ENCODE measurements around the gene SLC25A51.

The SLC25A51 gene

DNA sequence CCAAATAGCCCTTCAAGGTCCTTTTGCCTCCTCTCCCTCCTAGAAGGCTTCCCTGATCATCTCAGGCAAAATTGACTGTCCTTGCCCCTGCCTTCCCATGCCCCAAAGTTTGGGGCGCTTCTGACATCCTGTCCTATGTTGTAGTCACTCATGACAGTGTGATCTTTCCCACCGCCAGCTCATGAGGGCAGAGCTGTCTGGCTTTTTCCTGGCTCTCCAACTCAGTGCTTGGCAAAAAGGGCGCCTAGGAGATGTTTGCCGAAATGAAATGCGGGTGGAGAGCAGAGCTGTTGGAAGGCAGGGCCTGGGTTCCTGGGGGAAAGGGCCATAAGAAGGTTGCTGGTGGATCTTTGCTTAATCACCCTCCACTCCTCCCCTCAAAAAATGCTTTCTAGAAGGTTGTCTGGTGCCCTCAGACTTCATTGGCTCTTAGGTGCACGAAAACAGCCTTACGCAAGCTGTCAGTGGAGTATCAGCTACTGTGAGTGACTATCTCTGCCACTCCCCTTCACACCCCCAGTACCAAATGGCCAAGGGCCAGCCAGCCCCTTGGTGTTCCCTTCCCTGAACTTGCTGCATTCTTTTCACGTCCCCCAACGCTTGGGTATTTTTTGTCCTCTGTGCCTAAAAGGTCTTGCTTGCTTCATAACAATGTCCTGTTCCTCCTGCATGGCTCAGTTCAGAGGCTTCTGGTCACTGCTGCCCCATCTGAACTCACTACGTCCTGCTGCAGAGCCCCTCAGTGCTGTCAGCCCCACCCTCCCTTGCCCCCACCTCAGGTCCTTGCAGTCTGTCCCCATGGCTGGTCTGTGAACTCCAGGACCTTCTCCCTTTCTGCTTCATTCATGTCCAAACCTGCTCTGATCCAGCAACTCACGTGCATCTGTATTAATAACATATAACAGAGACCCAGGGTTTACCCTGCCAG, 2.6 kb upstream of the SLC25A51 start:
- TF ChIP-seq CSDC2 (CRISPR knock-in tag; IDR thresholded peaks at IDR 0.05) (no peak), ZFP30 (CRISPR knock-in tag; IDR thresholded peaks at IDR 0.05) (no peak), SNAI2 (CRISPR knock-in tag; IDR thresholded peaks at IDR 0.05) (no peak), PPARA (CRISPR knock-in tag; IDR thresholded peaks at IDR 0.05; ENCODE audit: borderline replicate concordance) (no peak), TCF4 (CRISPR knock-in tag; IDR thresholded peaks at IDR 0.05; ENCODE audit: borderline replicate concordance) (no peak), ESRRG (CRISPR knock-in tag; IDR thresholded peaks at IDR 0.05) (no peak), ARNTL (CRISPR knock-in tag; IDR thresholded peaks at IDR 0.05; ENCODE audit: borderline replicate concordance, low read depth) (no peak), ZNF565 (CRISPR knock-in tag; conservative IDR thresholded peaks at IDR 0.05; ENCODE audit: low read depth) (no peak), ZNF8 (CRISPR knock-in tag; IDR thresholded peaks at IDR 0.05) (no peak), TOX (CRISPR knock-in tag; IDR thresholded peaks at IDR 0.05; ENCODE audit: borderline replicate concordance) (no peak), ZC3H10 (CRISPR knock-in tag; IDR thresholded peaks at IDR 0.05) (no peak), ISL1 (CRISPR knock-in tag; IDR thresholded peaks at IDR 0.05) (no peak), OSR1 (CRISPR knock-in tag; IDR thresholded peaks at IDR 0.05) (no peak)
- TF ChIP-seq, protein P1, sequence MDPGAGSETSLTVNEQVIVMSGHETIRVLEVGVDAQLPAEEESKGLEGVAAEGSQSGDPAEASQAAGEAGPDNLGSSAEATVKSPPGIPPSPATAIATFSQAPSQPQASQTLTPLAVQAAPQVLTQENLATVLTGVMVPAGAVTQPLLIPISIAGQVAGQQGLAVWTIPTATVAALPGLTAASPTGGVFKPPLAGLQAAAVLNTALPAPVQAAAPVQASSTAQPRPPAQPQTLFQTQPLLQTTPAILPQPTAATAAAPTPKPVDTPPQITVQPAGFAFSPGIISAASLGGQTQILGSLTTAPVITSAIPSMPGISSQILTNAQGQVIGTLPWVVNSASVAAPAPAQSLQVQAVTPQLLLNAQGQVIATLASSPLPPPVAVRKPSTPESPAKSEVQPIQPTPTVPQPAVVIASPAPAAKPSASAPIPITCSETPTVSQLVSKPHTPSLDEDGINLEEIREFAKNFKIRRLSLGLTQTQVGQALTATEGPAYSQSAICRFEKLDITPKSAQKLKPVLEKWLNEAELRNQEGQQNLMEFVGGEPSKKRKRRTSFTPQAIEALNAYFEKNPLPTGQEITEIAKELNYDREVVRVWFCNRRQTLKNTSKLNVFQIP (CRISPR knock-in tag; IDR thresholded peaks at IDR 0.05; ENCODE audit: borderline replicate concordance, low read depth) = no peak
- TF ChIP-seq, protein P2, sequence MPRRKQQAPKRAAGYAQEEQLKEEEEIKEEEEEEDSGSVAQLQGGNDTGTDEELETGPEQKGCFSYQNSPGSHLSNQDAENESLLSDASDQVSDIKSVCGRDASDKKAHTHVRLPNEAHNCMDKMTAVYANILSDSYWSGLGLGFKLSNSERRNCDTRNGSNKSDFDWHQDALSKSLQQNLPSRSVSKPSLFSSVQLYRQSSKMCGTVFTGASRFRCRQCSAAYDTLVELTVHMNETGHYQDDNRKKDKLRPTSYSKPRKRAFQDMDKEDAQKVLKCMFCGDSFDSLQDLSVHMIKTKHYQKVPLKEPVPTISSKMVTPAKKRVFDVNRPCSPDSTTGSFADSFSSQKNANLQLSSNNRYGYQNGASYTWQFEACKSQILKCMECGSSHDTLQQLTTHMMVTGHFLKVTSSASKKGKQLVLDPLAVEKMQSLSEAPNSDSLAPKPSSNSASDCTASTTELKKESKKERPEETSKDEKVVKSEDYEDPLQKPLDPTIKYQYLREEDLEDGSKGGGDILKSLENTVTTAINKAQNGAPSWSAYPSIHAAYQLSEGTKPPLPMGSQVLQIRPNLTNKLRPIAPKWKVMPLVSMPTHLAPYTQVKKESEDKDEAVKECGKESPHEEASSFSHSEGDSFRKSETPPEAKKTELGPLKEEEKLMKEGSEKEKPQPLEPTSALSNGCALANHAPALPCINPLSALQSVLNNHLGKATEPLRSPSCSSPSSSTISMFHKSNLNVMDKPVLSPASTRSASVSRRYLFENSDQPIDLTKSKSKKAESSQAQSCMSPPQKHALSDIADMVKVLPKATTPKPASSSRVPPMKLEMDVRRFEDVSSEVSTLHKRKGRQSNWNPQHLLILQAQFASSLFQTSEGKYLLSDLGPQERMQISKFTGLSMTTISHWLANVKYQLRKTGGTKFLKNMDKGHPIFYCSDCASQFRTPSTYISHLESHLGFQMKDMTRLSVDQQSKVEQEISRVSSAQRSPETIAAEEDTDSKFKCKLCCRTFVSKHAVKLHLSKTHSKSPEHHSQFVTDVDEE (CRISPR knock-in tag; IDR thresholded peaks at IDR 0.05) = no peak
- TF ChIP-seq, protein P3, sequence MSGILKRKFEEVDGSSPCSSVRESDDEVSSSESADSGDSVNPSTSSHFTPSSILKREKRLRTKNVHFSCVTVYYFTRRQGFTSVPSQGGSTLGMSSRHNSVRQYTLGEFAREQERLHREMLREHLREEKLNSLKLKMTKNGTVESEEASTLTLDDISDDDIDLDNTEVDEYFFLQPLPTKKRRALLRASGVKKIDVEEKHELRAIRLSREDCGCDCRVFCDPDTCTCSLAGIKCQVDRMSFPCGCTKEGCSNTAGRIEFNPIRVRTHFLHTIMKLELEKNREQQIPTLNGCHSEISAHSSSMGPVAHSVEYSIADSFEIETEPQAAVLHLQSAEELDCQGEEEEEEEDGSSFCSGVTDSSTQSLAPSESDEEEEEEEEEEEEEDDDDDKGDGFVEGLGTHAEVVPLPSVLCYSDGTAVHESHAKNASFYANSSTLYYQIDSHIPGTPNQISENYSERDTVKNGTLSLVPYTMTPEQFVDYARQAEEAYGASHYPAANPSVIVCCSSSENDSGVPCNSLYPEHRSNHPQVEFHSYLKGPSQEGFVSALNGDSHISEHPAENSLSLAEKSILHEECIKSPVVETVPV (CRISPR knock-in tag; IDR thresholded peaks at IDR 0.05) = no peak
- TF ChIP-seq, protein P4, sequence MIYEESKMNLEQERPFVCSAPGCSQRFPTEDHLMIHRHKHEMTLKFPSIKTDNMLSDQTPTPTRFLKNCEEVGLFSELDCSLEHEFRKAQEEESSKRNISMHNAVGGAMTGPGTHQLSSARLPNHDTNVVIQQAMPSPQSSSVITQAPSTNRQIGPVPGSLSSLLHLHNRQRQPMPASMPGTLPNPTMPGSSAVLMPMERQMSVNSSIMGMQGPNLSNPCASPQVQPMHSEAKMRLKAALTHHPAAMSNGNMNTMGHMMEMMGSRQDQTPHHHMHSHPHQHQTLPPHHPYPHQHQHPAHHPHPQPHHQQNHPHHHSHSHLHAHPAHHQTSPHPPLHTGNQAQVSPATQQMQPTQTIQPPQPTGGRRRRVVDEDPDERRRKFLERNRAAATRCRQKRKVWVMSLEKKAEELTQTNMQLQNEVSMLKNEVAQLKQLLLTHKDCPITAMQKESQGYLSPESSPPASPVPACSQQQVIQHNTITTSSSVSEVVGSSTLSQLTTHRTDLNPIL (CRISPR knock-in tag; IDR thresholded peaks at IDR 0.05; ENCODE audit: low read depth) = no peak
- no peak for ATAC-seq

DNA sequence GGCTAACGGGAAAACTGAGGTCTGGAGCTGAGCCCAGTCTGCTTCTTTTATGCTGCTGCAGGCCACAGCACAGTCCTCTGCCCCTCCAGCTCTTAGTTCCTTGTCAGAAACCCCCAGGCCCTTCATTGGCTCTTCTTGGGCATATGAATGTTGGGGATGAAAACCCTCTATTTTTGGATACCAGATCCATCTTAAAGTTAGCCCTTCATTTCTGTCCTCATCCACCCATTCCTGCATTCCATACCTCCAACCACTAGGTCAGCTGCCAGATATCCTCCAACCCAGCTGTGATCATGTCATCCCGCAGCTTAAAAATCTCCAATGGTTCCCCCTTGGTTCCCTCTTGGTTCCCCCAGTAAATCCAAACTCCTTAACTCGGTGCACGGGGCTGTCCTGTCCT, 1.8 kb upstream of the SLC25A51 start:
- no peak for TF ChIP-seq BACH2 (CRISPR knock-in tag; IDR thresholded peaks at IDR 0.05; ENCODE audit: borderline replicate concordance)
- TF ChIP-seq, protein P5, sequence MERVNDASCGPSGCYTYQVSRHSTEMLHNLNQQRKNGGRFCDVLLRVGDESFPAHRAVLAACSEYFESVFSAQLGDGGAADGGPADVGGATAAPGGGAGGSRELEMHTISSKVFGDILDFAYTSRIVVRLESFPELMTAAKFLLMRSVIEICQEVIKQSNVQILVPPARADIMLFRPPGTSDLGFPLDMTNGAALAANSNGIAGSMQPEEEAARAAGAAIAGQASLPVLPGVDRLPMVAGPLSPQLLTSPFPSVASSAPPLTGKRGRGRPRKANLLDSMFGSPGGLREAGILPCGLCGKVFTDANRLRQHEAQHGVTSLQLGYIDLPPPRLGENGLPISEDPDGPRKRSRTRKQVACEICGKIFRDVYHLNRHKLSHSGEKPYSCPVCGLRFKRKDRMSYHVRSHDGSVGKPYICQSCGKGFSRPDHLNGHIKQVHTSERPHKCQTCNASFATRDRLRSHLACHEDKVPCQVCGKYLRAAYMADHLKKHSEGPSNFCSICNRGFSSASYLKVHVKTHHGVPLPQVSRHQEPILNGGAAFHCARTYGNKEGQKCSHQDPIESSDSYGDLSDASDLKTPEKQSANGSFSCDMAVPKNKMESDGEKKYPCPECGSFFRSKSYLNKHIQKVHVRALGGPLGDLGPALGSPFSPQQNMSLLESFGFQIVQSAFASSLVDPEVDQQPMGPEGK (CRISPR knock-in tag; IDR thresholded peaks at IDR 0.05; ENCODE audit: borderline replicate concordance) = no peak
- TF ChIP-seq TCF4 (CRISPR knock-in tag; IDR thresholded peaks at IDR 0.05; ENCODE audit: borderline replicate concordance) = no peak
- no peak for TF ChIP-seq ZFP30 (CRISPR knock-in tag; IDR thresholded peaks at IDR 0.05)
- TF ChIP-seq, protein P4 (CRISPR knock-in tag; IDR thresholded peaks at IDR 0.05; ENCODE audit: low read depth) = no peak
- no peak for TF ChIP-seq ESRRG (CRISPR knock-in tag; IDR thresholded peaks at IDR 0.05)
- no peak for TF ChIP-seq TOX (CRISPR knock-in tag; IDR thresholded peaks at IDR 0.05; ENCODE audit: borderline replicate concordance)
- ATAC-seq = no peak

Measured in SK-N-SH treated with all-trans-retinoic acid at 6 μM for 48 hours (cell line).